PFSK-1 (cell line): ENCODE results near the gene IQGAP2.

Experiments used
- FOXP2 ChIP-seq: optimal IDR thresholded peaks from 2 replicates; pipeline ENCODE3; 2011; ENCODE audit warnings: borderline replicate concordance, control low read depth, inconsistent platforms; ENCODE audit not compliant: insufficient read depth; ENCODE audit errors: extremely low read length, extremely low read depth
- POLR2AphosphoS5 ChIP-seq: IDR thresholded peaks from 2 replicates; pipeline ENCODE4 v1.6.1; 2012; ENCODE audit warnings: low read depth, mild to moderate bottlenecking, control low read depth, low read length, moderate library complexity
- SIN3A ChIP-seq: IDR thresholded peaks from 2 replicates; pipeline ENCODE4 v1.6.1; 2012; ENCODE audit warnings: mild to moderate bottlenecking, low read length, moderate library complexity, borderline replicate concordance; ENCODE audit not compliant: insufficient read depth
- TAF1 ChIP-seq: IDR thresholded peaks from 2 replicates; pipeline ENCODE4 v1.6.1; 2012; ENCODE audit warnings: low read length, control low read depth, borderline replicate concordance; ENCODE audit not compliant: insufficient read depth
- TF ChIP-seq, protein P1 (sequence below), 2 experiments: IDR thresholded peaks; 2 replicates each; pipeline versions ENCODE4 v1.6.1 to v1.8.0; 2011 to 2012; ENCODE audit warnings: low read depth in 2 of 2, low read length in 2 of 2, control low read depth in 1 of 2, inconsistent platforms in 1 of 2, mild to moderate bottlenecking in 1 of 2, moderate library complexity in 1 of 2; ENCODE audit not compliant: insufficient read depth in 1 of 2

The IQGAP2 gene

DNA sequence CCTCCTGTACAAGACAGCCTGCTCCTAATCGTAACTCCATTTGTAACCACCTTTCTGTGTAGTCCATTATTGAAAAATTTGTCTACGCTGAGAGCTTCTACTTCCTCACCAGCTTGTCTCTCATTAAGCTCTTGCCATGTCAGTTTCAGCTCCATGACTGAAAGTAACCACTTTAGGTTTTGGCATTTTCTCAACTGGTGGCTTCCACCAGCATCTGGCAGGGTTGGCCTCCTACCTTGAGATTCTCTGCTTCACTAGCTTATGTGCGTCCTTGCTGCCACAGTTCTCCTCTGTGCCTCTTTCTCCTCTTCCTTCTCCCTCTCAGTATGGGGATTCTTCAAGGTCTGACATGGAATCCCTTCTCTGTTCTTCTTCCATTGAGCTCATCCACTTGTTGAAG lies 188.3 kb downstream of the IQGAP2 start:
- no peak for TF ChIP-seq FOXP2
- no peak for TF ChIP-seq TAF1
- TF ChIP-seq, protein P1, sequence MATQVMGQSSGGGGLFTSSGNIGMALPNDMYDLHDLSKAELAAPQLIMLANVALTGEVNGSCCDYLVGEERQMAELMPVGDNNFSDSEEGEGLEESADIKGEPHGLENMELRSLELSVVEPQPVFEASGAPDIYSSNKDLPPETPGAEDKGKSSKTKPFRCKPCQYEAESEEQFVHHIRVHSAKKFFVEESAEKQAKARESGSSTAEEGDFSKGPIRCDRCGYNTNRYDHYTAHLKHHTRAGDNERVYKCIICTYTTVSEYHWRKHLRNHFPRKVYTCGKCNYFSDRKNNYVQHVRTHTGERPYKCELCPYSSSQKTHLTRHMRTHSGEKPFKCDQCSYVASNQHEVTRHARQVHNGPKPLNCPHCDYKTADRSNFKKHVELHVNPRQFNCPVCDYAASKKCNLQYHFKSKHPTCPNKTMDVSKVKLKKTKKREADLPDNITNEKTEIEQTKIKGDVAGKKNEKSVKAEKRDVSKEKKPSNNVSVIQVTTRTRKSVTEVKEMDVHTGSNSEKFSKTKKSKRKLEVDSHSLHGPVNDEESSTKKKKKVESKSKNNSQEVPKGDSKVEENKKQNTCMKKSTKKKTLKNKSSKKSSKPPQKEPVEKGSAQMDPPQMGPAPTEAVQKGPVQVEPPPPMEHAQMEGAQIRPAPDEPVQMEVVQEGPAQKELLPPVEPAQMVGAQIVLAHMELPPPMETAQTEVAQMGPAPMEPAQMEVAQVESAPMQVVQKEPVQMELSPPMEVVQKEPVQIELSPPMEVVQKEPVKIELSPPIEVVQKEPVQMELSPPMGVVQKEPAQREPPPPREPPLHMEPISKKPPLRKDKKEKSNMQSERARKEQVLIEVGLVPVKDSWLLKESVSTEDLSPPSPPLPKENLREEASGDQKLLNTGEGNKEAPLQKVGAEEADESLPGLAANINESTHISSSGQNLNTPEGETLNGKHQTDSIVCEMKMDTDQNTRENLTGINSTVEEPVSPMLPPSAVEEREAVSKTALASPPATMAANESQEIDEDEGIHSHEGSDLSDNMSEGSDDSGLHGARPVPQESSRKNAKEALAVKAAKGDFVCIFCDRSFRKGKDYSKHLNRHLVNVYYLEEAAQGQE (IDR thresholded peaks at IDR 0.05; ENCODE audit: insufficient read depth in 1 of 2, low read depth in 2 of 2, low read length in 2 of 2): no peak
- TF ChIP-seq POLR2AphosphoS5: no peak
- no peak for TF ChIP-seq SIN3A

DNA sequence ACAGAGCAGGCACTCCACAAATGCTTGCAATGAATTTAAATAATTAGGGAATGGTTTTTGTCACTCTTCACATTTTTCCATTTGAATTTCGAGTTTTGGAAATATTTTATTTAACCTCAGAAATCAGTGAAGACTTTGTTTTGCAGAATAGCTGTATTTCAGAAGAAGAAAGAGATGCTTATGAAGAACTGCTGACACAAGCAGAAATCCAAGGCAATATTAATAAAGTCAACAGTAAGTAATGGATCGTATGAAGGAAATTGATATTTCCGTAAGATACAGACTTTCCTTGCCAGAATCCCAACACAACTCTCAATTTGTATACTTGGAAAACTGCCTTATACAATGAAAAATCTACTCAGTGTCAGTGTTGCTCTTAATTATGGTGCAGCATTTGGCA lies 189.6 kb downstream of the IQGAP2 start:
- TF ChIP-seq FOXP2 (no peak), SIN3A (no peak), POLR2AphosphoS5 (no peak), TAF1 (no peak)
- TF ChIP-seq, protein P1 (IDR thresholded peaks at IDR 0.05; ENCODE audit: insufficient read depth in 1 of 2, low read depth in 2 of 2, low read length in 2 of 2): no peak

DNA sequence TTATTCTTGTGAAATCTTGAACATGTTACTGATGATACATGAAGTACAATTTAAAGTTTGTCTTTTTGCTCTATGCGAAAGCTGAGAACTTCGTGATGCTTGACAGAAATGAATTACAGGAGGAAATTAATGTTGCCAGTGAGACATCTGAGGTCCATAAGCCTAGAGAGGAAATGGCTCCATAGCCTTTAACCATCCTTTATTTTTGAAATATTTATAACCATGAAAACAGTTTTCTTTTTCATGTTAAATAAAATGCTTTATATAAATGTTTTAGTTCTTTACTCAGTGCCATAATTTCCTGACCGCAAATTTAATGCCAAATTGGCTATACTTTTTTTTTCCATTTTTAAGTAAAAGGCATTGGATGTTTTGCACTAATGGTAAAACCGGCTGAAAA lies 191.0 kb downstream of the IQGAP2 start:
- TF ChIP-seq FOXP2 (no peak), SIN3A (no peak), TAF1 (no peak), POLR2AphosphoS5 (no peak)
- TF ChIP-seq, protein P1 (IDR thresholded peaks at IDR 0.05; ENCODE audit: insufficient read depth in 1 of 2, low read depth in 2 of 2, low read length in 2 of 2): no peak

DNA sequence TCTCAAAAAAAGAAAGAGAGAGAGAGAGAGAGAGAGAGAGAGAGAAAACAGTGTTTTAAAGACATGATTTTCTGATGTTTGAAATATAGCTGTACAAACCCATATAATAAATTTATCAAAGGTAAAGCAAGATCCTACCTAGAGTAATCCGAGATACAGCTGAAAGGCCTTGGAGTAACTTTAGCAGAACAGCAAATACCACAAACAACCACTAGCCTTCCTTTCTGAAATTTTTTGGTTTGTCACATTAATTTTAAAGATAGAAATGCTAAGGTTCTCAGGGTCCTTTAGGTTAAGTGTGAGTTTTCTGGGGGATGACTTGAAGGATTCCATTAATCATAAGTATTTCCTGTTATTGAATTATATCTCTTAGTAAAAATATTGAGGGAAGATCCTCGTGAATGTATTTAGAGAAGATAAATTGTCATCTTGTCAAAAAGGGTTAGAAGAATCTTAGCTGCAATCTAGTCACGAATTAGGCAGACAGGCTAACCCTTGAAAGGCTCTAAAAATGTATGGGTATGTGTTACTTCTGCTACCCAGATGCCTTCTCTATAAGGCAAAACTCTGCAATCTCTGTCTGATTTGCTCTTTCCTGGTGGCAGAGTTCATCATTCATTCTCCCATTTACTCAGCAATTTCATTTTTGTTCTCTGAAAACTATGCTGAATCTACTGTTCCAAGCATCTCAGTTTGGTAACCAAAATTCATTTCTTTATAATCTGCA lies 192.8 kb downstream of the IQGAP2 start:
- TF ChIP-seq TAF1: no peak
- no peak for TF ChIP-seq POLR2AphosphoS5
- no peak for TF ChIP-seq SIN3A
- TF ChIP-seq, protein P1 (IDR thresholded peaks at IDR 0.05; ENCODE audit: insufficient read depth in 1 of 2, low read depth in 2 of 2, low read length in 2 of 2): no peak
- no peak for TF ChIP-seq FOXP2

DNA sequence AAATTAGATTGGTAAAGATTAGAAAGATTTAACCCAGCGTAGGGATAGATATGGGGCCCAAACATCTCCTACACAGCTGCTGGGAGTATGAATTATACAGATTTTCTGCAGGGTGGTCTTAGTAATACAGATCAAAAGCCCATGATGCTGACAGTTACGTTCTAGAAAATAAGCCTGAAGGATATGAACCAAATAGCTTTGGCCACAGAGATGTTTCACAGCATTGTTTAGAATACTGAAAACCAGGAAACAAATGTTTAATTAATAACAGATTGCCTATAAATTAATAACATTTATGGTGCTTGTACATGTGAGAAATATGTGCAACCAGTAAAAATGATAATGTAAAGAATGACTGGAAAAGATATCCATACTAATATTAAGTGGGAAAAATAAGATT lies 195.4 kb downstream of the IQGAP2 start:
- TF ChIP-seq SIN3A: no peak
- TF ChIP-seq, protein P1 (IDR thresholded peaks at IDR 0.05; ENCODE audit: insufficient read depth in 1 of 2, low read depth in 2 of 2, low read length in 2 of 2): no peak
- TF ChIP-seq TAF1: no peak
- no peak for TF ChIP-seq POLR2AphosphoS5
- no peak for TF ChIP-seq FOXP2
